HuH-7 (cell line): ENCODE results near the gene NEU4.
"Not testable (repeated sequence)": the region's sequence is repeated elsewhere in the genome, so short reads cannot be mapped to it uniquely, and the experiment has no call there.

Experiments used
- DNase-seq: peaks from one replicate; pipeline ENCODE4 v3.0.0; 2011; ENCODE audit warnings: low spot score

Gene NEU4

GRCh38 chr2:241808721-241809382, at the start of gene NEU4:
TSS of gene NEU4 (plus strand) at chr2:241809193. CDS start at chr2:241814485, 5,292 bp downstream.
- DNase-seq, result peak; percentile 81

GRCh38 chr2:241759893-241760292, 49.1 kb upstream of the NEU4 start:
- DNase-seq, result not testable (repeated sequence)

DNA sequence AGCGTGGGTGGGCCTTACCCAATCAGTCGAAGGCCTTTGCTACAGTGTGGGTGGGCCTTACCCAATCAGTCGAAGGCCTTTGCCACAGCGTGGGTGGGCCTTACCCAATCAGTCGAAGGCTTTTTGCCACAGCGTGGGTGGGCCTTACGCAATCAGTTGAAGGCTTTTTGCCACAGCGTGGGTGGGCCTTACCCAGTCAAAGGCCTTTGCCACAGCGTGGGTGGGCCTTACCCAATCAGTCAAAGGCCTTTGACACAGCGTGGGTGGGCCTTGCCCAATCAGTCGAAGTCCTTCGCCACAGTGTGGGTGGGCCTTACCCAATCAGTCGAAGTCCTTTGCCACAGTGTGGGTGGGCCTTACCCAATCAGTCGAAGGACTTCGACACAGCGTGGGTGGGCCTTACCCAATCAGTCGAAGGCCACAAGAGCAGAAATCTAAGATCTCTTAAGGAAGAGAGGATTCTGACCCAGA, 48.7 kb upstream of the NEU4 start:
- DNase-seq, result no peak

DNA sequence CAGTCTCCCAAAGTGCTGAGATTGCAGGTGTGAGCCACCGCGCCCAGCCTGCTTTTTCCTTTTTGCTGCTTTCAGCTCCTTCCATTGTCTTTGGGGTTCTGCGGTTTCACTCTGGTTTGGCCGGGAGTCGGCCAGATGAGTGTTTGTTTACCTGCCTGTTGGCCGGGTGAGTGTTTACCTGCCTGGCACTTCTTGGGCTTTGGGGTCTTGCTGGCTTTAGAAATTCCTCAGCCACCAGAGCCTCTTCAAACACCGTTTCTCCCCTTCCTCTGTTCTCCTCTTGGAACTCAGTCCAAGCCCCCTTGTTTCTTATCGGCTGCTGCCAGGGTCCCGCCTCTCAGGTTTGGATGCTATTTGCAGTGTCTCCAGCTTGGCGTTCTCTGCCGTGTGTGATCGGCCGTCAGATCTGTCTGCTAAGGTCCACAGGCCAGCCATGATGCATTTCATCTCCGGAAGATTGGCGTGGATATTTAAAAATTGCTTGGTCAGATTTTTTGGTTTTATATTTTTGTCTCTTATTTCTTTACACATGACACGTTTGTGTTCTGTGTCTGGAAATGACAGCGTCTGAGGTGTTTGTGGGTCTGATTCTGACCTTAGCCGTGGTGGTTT, 46.6 kb upstream of the NEU4 start:
- no peak for DNase-seq

DNA sequence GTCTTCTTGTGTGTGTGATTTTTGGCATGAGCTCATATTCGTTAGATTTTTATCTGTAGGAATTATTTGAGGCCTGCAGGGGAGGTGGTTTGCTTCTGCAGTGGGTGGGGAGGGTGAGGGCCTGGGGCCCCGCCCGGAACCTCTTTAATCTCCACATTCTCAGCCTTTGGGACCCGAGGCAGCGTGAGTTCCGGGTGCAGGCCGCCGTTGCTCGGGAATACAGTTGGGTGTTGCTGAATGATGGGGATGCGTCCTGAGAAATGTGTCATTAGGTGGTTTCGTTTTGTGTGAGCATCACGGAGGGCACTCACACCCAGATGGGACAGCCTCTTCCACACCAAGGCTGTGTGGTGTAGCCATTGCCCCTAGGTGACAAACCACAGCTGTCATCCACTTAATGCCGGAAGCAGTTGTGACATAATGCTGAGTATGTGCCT, 46.0 kb upstream of the NEU4 start:
- no peak for DNase-seq

GRCh38 chr2:241763551-241764274, 45.3 kb upstream of the NEU4 start:
- no peak for DNase-seq

DNA sequence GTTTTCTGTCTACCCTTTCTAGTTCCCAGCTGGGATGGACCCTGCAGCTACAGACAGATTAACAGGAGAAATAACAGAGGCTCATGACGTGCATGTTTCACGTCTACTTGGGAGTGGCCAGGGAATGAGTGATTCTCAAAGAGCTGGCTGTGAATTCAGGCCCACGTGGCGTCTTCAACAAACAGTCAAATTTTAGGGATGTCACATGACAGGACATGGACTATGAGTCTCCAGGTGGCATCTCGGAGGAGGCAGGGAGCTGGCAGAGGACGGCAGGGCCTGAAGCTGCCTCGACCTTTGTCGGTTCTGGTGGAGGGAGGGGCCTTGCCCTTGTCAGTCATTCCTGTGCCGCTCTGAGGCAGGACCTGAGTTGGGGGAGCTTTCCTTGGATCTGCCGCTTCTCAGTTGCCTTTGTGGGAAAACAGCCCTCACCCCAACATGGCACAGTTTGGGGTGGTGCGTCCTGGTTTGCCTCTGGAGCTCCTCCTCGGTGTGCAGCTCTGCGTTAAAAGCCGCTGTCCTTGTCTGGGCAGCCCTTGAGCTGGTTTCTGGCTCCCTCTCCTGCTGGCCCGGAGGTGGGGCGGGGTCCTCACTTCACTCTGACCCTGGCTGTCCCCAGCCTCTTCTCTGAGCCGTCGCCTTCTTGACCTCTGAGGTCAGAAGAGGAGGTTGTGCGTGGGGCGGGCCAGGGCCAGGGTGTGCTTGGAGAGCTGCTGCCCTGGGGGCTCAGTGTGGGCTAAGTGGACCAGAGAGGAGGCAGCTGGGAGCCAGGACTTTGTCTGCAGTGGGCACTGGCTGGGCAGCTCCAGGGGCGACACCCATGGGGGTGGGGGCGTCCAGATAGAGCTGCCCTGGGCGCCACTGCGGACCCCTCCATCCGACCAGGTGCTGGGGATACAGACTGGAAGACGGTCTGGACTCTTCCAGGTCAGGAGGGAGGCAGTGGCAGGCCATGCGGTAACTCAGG, 44.4 kb upstream of the NEU4 start:
- no peak for DNase-seq

DNA sequence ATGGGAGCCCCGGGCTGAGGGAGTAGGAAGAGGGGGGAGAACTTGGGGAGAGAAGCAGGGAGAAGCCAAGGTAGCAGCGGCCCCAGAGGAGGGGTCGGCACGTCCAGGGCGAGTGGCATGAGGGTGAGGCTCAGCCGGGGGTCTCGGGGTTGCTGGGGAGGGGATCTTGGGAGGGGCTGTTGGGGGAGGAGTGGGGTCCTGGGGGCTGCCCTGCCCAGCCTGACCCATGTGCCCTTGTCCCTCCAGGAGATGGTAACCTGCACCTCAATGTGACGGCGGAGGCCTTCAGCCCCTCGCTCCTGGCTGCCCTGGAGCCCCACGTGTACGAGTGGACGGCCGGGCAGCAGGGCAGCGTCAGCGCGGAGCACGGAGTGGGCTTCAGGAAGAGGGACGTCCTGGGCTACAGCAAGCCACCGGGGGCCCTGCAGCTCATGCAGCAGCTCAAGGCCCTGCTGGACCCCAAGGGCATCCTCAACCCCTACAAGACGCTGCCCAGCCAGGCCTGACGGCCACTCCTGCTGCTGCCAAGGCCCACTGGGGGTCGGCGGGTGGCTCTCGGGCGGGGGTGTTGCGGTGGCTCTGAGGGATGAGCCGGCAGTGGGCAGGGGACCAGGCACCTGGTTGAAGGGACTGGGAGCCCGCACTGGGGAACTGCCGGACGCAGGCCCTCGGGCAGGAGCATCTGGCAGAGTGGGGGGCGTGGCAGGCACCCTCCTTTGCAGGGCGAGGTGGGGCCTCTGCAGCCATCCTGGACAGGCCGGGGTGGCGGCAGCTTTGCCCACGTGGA, 41.3 kb upstream of the NEU4 start:
- DNase-seq, result peak; percentile 4

DNA sequence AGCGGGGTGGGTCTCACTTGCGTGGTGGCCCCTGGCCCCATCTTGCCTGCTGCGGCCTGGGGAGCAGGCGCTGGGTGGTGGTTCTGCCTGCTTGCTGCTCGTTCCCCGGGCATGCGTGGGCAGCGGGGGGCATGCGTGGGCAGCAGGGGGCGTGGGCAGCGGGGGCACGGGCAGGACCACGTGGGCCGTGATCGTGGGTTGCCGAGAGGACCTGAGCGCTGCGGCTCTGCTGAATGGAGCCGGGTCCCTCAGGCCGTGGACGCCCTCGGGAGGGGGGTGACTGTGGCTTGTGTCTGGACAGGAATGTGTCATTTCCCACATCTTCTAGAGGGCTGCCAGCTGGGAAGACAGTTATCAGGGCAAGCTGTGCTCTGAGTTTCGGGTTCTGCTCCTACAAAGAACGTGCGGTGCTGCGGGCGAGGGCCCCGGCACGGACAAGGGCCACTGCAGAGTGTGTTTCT, 40.7 kb upstream of the NEU4 start:
- DNase-seq, result peak; percentile 2

DNA sequence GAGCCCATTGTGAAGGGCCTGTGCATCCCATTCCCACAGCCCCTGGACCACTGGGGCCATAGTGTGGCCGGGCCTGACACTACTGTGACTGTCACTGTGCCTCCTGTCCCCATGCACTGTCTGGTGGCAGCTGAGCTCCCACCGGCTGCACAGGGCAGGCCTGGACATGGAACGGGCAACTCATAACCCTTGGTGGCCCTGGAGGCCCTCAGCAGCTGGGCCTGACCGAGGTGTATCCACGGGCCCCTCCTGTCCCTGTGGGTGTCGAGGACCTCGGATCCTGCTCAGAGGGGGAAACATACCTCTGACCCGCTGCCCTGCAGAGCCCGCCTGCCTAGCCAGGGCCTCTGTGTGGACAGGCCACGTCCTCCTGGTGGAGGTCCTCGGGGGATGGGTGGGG, 40.1 kb upstream of the NEU4 start:
- peak; percentile 7 for DNase-seq

- peak; percentile 3 for DNase-seq
Observed at GRCh38 chr2:241769819-241770184, 39.2 kb upstream of the NEU4 start.

- DNase-seq, result peak; percentile 89
Observed at GRCh38 chr2:241770185-241770935, 38.6 kb upstream of the NEU4 start.

GRCh38 chr2:241770936-241771285, 38.1 kb upstream of the NEU4 start:
- no peak for DNase-seq

DNA sequence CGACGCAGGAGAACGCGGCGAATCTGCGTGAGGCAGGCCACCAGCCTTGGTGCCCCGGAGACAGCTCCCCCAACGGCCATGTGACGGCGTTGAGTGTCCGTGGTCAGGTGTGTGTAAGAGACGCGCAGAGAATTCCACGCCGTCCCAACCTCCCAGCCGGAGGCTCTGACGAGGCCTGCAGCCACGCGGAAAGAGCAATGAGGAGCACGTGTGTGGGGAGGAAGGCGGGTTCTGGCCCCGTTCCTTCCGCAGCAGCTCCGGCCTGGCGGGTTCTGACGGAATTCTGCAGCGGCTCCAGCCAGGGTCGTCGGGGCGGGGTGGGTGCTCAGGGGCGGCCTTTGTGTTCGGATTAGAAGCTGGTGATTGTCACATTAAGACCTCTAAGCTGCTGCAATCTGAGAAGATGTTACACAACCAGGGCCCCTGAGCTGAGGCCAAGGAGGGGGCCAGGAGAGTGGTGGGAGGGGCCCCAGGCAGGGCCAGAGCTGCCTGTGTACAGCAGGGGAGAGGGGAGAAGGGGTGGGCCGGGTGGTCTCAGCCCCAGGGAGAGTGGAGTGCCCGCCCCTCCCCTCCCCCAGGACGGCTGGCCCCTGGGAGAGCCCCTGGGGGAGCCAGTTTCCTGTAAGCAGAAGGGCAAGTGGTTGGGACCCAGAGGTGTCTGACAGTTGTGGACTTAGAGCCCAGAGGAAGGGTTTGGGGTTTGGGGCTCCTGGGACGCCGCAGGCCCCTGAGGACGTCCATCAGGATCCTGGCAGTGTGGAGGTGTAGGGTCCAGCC, 37.5 kb upstream of the NEU4 start:
- peak; percentile 74 for DNase-seq

DNA sequence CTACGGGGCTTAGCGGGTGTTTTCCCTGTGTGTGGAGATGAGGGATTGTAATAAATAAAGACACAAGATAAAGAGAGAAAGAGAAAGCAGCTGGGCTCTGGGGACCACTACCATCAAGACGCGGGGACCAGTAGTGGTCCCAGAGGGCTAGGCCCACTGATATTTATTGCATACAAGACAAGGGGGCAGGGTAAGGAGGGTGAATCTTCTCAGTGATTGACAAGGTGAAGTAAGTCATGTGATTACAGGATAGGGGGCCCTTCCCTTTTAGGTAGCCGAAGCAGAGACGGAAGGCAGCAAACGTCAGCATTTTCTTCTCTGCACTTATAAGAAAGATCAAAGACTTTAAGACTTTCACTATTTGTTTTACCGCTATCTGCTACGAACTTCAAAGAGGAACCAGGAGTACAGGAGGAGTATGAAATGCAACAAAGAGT, 36.9 kb upstream of the NEU4 start:
- no peak for DNase-seq

DNA sequence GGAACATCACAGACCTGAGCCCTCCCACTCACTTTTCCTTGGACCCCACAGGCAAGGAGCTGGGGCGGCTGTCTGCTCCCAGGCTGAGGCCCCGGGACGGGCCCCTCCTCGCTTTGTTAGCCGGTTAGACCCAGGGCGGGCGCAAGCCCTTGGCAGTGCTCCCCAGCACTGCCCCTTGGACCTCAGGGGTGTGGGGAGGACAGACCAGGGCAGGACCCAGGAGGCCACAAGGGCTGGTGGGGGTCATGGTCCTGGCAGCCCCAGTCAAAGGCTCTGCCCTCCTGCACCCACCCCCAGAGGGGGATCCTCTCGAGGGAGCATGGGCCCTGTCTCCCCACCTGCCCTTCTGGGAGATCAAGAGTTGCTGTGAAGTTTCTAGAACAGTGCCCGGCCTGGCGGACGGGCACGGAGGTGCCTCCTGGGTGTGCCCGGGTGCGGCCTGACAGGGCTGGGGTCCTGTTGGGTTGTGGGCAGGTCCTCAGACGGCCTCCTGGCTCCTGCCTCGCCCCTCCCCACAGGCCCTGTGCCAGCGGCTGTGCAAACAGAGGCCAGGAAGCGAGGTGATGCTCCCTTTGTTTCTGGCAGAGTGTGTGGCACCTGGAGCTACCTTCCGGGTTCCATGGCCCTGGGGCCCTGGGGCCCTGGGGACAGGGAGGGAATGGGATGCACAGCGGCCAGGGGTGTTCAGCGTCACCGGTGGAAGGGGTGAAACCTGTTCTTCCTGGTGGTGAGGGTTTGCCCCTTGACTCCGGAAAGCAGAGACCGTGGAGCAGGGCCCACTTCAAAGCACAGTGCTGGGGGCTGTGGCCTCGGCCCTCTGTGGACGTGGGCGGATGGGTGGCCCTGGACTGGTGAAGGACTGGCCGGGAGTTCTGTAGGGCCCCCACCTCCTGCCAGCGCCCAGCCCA, 35.2 kb upstream of the NEU4 start:
- no peak for DNase-seq

DNA sequence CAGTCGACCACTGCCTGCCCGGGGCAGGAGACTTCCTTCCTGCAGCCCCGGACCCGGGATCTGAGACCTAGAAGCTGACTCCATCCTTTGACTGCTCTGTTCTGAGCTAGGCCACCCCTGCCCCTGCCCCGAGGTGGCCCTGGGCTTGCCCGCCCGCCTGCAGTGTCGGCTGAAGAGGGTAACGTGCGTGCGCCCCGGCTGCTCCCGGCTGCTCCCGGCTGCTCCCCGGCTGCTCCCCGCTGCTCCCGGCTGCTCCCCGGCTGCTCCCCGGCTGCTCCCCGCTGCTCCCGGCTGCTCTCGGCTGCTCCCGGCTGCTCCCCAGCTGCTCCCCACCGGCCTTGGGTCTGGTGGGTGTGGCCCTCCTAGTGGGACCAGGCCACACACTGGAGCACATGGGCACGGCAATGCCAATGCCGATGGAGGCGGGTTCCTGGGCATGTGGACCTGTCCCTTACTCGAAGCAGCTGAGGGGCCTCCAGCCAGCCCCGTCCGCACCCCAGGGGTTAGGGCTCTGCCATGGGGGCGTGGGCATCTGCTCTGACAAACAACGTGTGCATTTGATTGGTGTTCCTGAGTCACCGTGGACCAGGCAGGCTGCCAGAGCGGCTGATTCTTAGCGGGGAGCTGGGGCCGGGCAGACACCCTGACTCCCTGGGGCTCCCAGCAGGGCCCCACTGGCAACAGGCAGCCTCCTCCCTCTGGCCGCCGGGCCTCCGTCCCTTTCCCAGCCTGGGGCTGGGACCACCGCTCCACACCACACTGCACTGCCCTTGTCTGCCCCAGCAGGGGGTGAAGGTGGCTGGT, 34.4 kb upstream of the NEU4 start:
- no peak for DNase-seq
